Endothelial cell of umbilical vein (primary cell): ENCODE measurements around the gene LANCL1.

Experiments used
- CTCF ChIP-seq, 2 donors: IDR thresholded peaks; 1 replicate in 1 of 2; 2 replicates in 1 of 2; pipeline ENCODE4 v1.5.1; 2011; ENCODE audit warnings: low read length in 2 of 2, mild to moderate bottlenecking in 2 of 2, moderate library complexity in 2 of 2, control low read depth in 1 of 2, inconsistent platforms in 1 of 2, low read depth in 1 of 2; ENCODE audit not compliant: insufficient read depth in 1 of 2; ENCODE audit errors: extremely low read depth in 1 of 2
- FOS ChIP-seq: IDR thresholded peaks from 2 replicates; pipeline ENCODE4 v1.6.1; 2011; ENCODE audit warnings: mild to moderate bottlenecking, low read length, moderate library complexity, borderline replicate concordance; ENCODE audit not compliant: insufficient read depth

- no peak for TF ChIP-seq CTCF (IDR thresholded peaks at IDR 0.05; ENCODE audit: extremely low read depth in 1 of 2, insufficient read depth in 1 of 2, low read depth in 1 of 2, low read length in 2 of 2)
- no peak for TF ChIP-seq FOS
Observed at GRCh38 chr2:210410542-210410941, 66.0 kb downstream of the LANCL1 start.
